ENCODE data around the gene OSBPL3. TPM values are rescaled to one million over a fixed set of nuclear protein-coding genes. Genes with fewer than 3 reads are reported as not detected.

Gene OSBPL3
- total and polyA plus RNA-seq, 2 donors (not counting 3 experiments of a cell fraction or from before 2014, with no cell fraction given): 7.5 to 27.1 TPM

DNA sequence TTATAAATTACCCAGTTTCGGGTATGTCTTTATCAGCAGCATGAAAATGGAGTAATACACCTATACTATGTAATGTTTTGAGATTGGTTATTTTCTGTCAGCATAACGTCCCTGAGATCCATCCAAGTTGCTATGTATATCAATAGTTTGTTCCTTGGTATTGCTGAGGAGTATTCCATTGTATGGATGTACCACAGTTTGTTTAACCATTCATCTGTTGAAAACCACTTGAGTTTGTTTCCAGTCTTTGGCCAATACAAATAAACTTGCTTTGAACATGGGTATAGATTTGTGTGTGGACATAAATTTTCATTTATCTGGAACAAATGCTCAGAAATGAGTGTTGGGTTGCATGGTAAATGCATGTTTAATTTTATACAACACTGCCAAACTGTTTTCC, 119.4 kb downstream of the OSBPL3 start:
- Histone ChIP-seq H3K9me1 (replicated peaks; ENCODE audit: control insufficient read depth, extremely low read depth, insufficient read depth, low read length) (no peaks in the 10 kb centered on the region), H3K4me2 (ENCODE audit: insufficient read depth, low read length) (no peak overlapping the region), H3K4me1 (ENCODE audit: control insufficient read depth, extremely low read depth, insufficient read depth, low read length) (no peaks in the 10 kb centered on the region), H3K9ac (replicated peaks; ENCODE audit: extremely low read depth, insufficient read depth, low read length) (no peak overlapping the region), H2AFZ (ENCODE audit: low read depth, low read length) (no peak overlapping the region), H3K27ac (ENCODE audit: insufficient read depth, low read depth, low read length) (no peak overlapping the region), H3K36me3 (ENCODE audit: control insufficient read depth in 2 of 2, extremely low read depth in 1 of 2, insufficient read depth in 2 of 2, low read length in 2 of 2) (peaks cover 0 to 4% of the 10 kb centered on the region in 2 experiments), H3K4me3 (replicated peaks in 1 of 3; ENCODE audit: insufficient read depth in 1 of 3, low read depth in 1 of 3, low read length in 3 of 3) (no peak overlapping the region), H4K20me1 (replicated peaks; ENCODE audit: control insufficient read depth, extremely low read depth, insufficient read depth, low read length) (no peaks in the 10 kb centered on the region), H3K9me3 (replicated peaks; ENCODE audit: control insufficient read depth, insufficient read depth, low read length) (no peaks in the 10 kb centered on the region), H3K27me3 (ENCODE audit: control insufficient read depth in 2 of 2, insufficient read depth in 2 of 2, low read length in 2 of 2) (no peaks in the 10 kb centered on the region), H3K79me2 (ENCODE audit: control insufficient read depth, insufficient read depth, low read length) (no peaks in the 10 kb centered on the region)
- CTCF ChIA-PET: no interaction called here
- no peak for TF ChIP-seq POLR2AphosphoS5 (IDR thresholded peaks at IDR 0.05; ENCODE audit: insufficient read depth, low read depth, low read length)
- TF ChIP-seq FOS (IDR thresholded peaks at IDR 0.05; ENCODE audit: borderline replicate concordance, insufficient read depth, low read length): no peak
- TF ChIP-seq GATA2 (IDR thresholded peaks at IDR 0.05; ENCODE audit: insufficient read depth, insufficient read length, low read depth, low read length): no peak
- TF ChIP-seq JUN (IDR thresholded peaks at IDR 0.05; ENCODE audit: borderline replicate concordance, insufficient read depth, insufficient read length, low read depth): no peak
- no peak for TF ChIP-seq EZH2 (IDR thresholded peaks at IDR 0.05; ENCODE audit: borderline replicate concordance, low read depth, low read length, severe bottlenecking)
- TF ChIP-seq, protein P1, sequence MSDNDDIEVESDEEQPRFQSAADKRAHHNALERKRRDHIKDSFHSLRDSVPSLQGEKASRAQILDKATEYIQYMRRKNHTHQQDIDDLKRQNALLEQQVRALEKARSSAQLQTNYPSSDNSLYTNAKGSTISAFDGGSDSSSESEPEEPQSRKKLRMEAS (IDR thresholded peaks at IDR 0.05; ENCODE audit: insufficient read depth, insufficient read length): no peak
- TF ChIP-seq, protein P2, sequence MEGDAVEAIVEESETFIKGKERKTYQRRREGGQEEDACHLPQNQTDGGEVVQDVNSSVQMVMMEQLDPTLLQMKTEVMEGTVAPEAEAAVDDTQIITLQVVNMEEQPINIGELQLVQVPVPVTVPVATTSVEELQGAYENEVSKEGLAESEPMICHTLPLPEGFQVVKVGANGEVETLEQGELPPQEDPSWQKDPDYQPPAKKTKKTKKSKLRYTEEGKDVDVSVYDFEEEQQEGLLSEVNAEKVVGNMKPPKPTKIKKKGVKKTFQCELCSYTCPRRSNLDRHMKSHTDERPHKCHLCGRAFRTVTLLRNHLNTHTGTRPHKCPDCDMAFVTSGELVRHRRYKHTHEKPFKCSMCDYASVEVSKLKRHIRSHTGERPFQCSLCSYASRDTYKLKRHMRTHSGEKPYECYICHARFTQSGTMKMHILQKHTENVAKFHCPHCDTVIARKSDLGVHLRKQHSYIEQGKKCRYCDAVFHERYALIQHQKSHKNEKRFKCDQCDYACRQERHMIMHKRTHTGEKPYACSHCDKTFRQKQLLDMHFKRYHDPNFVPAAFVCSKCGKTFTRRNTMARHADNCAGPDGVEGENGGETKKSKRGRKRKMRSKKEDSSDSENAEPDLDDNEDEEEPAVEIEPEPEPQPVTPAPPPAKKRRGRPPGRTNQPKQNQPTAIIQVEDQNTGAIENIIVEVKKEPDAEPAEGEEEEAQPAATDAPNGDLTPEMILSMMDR (IDR thresholded peaks at IDR 0.05; ENCODE audit: extremely low read depth in 1 of 2, insufficient read depth in 1 of 2, low read depth in 1 of 2, low read length in 2 of 2): no peak
- no peak for TF ChIP-seq POLR2A (IDR thresholded peaks at IDR 0.05; ENCODE audit: low read depth, low read length)
- TF ChIP-seq MYC (IDR thresholded peaks at IDR 0.05; ENCODE audit: low read depth, low read length): no peak
- FAIRE-seq (no peak), DNase-seq (ENCODE audit: low read depth, low spot score) (no peak)
- POLR2A ChIA-PET: no interaction called here
- intact Hi-C loops (cut with micrococcal nuclease) (no loop called here), dilution Hi-C loops (cut with MboI; ENCODE audit: extremely low pct_ligation_motif_present, low sequenced_read_pairs) (no loop called here)
- BruUV-seq (replicated peaks): no TSS peak

Measured in endothelial cell of umbilical vein (primary cell).